Esophagus muscularis mucosa (tissue), 4 donors: Measurements from ENCODE around the gene IGFBP2. TPM values are rescaled to one million over a fixed set of nuclear protein-coding genes. Genes with fewer than 3 reads are reported as not detected.

Experiments used
- DNase-seq: peaks from one replicate; pipeline ENCODE4 v3.0.0-alpha.2; 2017; ENCODE audit errors: extremely low spot score
- H3K27ac ChIP-seq, 4 donors: fragments of 200-600 bp; sonication (generic); replicated peaks in 1 of 4; 1 replicate in 3 of 4; 2 replicates in 1 of 4; pipeline ENCODE4 v1.5.1; 2016 to 2019; ENCODE audit warnings: mild to moderate bottlenecking in 1 of 4
- H3K27me3 ChIP-seq, 4 donors: fragments of 200-600 bp; sonication (generic); one replicate each; pipeline versions ENCODE4 v1.5.1 to v1.6.0; 2016 to 2019
- H3K36me3 ChIP-seq, 4 donors: fragments of 200-600 bp; sonication (generic); one replicate each; pipeline ENCODE4 v1.5.1; 2016 to 2019
- H3K4me1 ChIP-seq, 4 donors: fragments of 200-600 bp; sonication (generic); one replicate each; pipeline ENCODE4 v1.5.1; 2016 to 2019
- H3K4me3 ChIP-seq, 4 donors: fragments of 200-600 bp; sonication (generic); 1 replicate in 2 of 4; 2 replicates in 2 of 4; pipeline ENCODE4 v1.5.1; 2016 to 2019; ENCODE audit warnings: mild to moderate bottlenecking in 4 of 4, moderate library complexity in 1 of 4
- H3K9me3 ChIP-seq, 4 donors: fragments of 200-600 bp; sonication (generic); 1 replicate in 3 of 4; 2 replicates in 1 of 4; pipeline ENCODE4 v1.5.1; 2016 to 2019
- EP300 ChIP-seq: sonication (generic); formaldehyde crosslinking; IDR thresholded peaks from one replicate; pipeline ENCODE4 v1.6.1; 2017; ENCODE audit warnings: antibody characterized with exemption
- POLR2A ChIP-seq: fragments of 450-650 bp; IDR thresholded peaks from one replicate; pipeline ENCODE4 v1.6.1; 2017; ENCODE audit warnings: antibody characterized with exemption, moderate library complexity, mild to moderate bottlenecking, low read depth
- POLR2AphosphoS5 ChIP-seq, 2 donors: sonication (generic); formaldehyde crosslinking; IDR thresholded peaks; one replicate each; pipeline ENCODE4 v1.6.1; 2017; ENCODE audit warnings: antibody characterized with exemption in 2 of 2
- WGBS: methylation state at CpG from one replicate; pipeline ENCODE4 v1.1.5; 2018; 5-methylcytosine and 5-hydroxymethylcytosine counted together
- intact Hi-C: fragments of 100-400 bp; cut with DNase I; formaldehyde crosslinking; loops from one replicate; pipeline ENCODE4 v1.15.1; 2023
- total RNA-seq, 4 donors: library from RNA; depleted of rRNA; stranded (reverse); fragments of >200 nt; gene quantifications; one replicate each; pipeline versions ENCODE4 v1.1.0 to v1.2.1, GENCODE V29; 2016
- TF ChIP-seq, protein P1 (sequence below), 3 experiments: fragments of 200-600 bp in 2 of 3; fragments of 450-650 bp in 1 of 3; sonication (generic) in 2 of 3; IDR thresholded peaks; one replicate each; pipeline ENCODE4 v1.5.1; 2017 to 2019; ENCODE audit warnings: antibody characterized with exemption in 3 of 3, mild to moderate bottlenecking in 2 of 3, moderate library complexity in 1 of 3

IGFBP2 gene
- total RNA-seq, 4 donors from 2014 or later = 188 to 446 (median 280) TPM

DNA sequence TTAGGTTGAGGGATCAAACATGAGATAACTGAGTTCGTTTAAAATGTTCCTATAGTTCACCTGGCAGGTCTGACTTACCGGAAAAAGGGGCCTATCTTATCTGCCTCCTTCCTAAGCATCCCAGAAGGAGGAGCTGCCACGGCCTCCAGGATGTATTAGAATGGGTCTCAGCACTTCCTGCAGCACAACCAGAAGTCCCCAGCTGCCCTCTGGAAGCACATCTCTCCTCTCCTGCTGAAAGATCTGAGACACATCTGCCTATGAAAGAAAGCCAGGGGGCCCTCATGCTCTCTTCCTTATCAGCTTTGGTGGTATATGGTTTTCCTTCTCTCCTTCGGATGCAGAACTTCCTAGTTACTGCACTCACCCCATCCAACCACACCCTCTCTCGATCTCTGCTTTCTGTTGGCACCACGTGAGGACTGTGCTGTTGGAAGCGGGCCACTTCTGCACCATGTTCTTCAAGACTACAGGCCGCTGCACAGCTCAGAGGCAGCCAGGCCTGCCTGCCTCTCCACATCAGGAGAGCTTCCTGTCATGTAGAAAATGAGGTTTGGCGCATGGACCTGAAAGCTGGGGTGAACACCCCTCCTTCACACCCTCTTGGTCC is 55.6 kb downstream of the IGFBP2 start:
- H3K36me3 ChIP-seq = peaks cover 0 to 30% (median 0%) of the 10 kb centered on the region in 4 donors
- 51% methylated on average over 9 of the region's 9 CpGs for WGBS
- peaks cover 0 to 6% (median 0%) of the 10 kb centered on the region in 4 donors for H3K27me3 ChIP-seq
- TF ChIP-seq POLR2AphosphoS5 (IDR thresholded peaks at IDR 0.05) (peak; percentile 45 to 58), POLR2A (no peak), EP300 (no peak)
- TF ChIP-seq, protein P1, sequence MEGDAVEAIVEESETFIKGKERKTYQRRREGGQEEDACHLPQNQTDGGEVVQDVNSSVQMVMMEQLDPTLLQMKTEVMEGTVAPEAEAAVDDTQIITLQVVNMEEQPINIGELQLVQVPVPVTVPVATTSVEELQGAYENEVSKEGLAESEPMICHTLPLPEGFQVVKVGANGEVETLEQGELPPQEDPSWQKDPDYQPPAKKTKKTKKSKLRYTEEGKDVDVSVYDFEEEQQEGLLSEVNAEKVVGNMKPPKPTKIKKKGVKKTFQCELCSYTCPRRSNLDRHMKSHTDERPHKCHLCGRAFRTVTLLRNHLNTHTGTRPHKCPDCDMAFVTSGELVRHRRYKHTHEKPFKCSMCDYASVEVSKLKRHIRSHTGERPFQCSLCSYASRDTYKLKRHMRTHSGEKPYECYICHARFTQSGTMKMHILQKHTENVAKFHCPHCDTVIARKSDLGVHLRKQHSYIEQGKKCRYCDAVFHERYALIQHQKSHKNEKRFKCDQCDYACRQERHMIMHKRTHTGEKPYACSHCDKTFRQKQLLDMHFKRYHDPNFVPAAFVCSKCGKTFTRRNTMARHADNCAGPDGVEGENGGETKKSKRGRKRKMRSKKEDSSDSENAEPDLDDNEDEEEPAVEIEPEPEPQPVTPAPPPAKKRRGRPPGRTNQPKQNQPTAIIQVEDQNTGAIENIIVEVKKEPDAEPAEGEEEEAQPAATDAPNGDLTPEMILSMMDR (IDR thresholded peaks at IDR 0.05) = peak in 1 of 3 experiments; percentile 10
- intact Hi-C loops = loop anchor here (10.0 kb wide), 1 partner anchor 646 kb away; no protein-coding TSS in a partner anchor
- DNase-seq = no peak
- H3K4me1 ChIP-seq = peaks cover 47 to 100% (median 94%) of the 10 kb centered on the region in 4 donors
- H3K9me3 ChIP-seq = no peaks in the 10 kb centered on the region
- H3K4me3 ChIP-seq = peak overlapping the region in 2 of 4 donors; percentile 21 to 77
- H3K27ac ChIP-seq = peak overlapping the region; percentile 84 to 94 (median 88)

DNA sequence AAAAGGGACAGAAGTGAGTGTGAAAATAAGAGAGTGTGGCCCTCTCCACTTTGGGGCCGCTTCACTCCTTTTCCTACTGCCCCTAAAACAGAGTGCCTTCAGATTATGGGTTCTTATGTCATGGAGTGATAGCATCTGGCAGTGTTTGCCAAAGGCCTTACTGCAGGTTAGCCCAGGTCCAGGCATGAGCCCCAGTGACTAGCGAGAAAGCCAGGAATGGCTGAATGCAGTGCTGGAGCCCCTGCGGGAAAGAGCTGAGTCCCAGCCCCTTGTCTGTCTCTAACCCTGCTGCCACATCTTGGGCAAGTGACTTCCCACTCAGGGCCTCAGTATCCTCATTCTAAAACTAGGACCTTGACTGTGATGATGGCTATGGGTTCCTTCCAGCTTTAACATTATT is 56.2 kb downstream of the IGFBP2 start:
- peaks cover 0 to 2% (median 0%) of the 10 kb centered on the region in 4 donors for H3K9me3 ChIP-seq
- no peak for DNase-seq
- intact Hi-C loops = loop anchor here (10.0 kb wide), 1 partner anchor 645 kb away; no protein-coding TSS in a partner anchor
- H3K4me1 ChIP-seq = peaks cover 48 to 100% (median 94%) of the 10 kb centered on the region in 4 donors
- TF ChIP-seq, protein P1 (IDR thresholded peaks at IDR 0.05) = no peak
- no peak for TF ChIP-seq EP300
- TF ChIP-seq POLR2A = no peak
- no peak for TF ChIP-seq POLR2AphosphoS5 (IDR thresholded peaks at IDR 0.05)
- H3K36me3 ChIP-seq = peaks cover 0 to 30% (median 0%) of the 10 kb centered on the region in 4 donors
- WGBS = 80% methylated on average over 3 of the region's 3 CpGs
- H3K27me3 ChIP-seq = peaks cover 0 to 8% (median 0%) of the 10 kb centered on the region in 4 donors
- peak overlapping the region; percentile 84 to 94 (median 88) for H3K27ac ChIP-seq
- peak overlapping the region in 2 of 4 donors; percentile 21 to 77 for H3K4me3 ChIP-seq

DNA sequence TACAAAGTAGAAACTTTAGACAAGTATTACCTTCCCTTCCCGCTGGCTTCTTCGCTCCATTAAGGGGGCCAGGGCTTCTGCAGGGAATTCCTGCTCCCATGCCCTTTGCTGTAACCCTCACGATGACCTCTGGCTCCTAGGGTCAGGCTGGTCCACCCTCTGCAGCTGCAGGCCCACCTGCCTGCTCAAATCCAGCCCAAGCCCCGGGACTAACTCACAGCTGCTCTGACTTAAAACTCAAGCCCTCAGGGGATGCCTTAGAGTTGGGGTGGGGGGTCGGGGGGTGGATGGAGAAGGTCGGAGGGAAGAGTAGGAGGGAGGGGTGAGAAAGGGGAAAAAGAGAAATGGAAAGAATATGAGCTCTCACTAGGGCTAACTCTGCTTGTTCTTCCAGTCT is 57.2 kb downstream of the IGFBP2 start:
- Histone ChIP-seq H3K9me3 (peaks cover 0 to 3% (median 0%) of the 10 kb centered on the region in 4 donors), H3K27ac (peak overlapping the region; percentile 84 to 94 (median 88)), H3K4me1 (peaks cover 52 to 100% (median 94%) of the 10 kb centered on the region in 4 donors), H3K27me3 (peaks cover 0 to 12% (median 0%) of the 10 kb centered on the region in 4 donors), H3K36me3 (peaks cover 0 to 27% (median 0%) of the 10 kb centered on the region in 4 donors), H3K4me3 (peak overlapping the region; percentile 70 to 77 (median 74))
- no peak for DNase-seq
- intact Hi-C loops = loop anchor here (5.0 to 10.0 kb wide), 4 partner anchors 564 to 1022 kb away; no protein-coding TSS in a partner anchor
- TF ChIP-seq POLR2A = no peak
- WGBS = 28% methylated on average over 6 of the region's 6 CpGs

DNA sequence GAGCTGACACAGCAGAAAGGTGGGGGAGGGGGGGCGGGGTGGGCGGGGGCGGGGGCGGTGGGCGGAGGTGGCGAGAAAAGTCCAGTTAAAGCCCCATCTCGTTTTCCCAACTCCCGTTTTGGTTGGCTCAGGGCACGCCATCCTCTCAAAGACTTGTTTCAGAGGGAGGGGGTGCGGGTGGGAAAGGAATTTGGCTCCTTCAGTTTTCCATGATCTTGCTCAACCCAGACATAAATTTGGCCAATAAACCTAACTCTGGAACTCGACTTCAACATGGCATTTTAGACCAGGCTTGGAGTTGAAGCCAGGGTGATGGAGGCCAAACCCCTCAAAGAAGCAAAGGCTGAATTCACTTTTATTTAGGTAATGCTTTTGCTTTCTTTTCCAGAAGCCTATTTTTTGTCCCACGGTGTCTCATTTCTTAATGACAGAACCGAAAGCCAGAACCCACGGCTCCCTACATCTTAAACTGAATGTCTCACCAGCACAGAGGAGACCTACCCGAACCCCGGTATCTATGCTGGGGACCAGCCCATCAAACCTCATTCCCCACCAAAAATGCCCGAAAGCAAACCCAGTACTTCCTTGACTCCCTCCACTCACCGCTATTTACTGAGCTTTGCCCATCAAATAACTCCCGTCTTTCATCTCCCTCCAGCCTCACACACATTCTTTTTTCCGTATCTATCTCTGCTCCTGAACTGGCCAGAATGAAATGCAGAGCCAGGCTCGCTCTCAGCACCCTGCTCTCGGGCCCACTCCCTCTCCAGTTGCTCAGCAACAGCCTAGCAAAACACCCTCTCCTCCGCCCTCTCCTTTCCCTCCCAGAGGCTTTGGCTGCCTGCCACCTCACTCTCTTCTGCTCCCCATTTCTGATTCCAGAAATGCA is 57.9 kb downstream of the IGFBP2 start:
- peaks cover 58 to 100% (median 94%) of the 10 kb centered on the region in 4 donors for H3K4me1 ChIP-seq
- peak overlapping the region; percentile 70 to 77 (median 74) for H3K4me3 ChIP-seq
- no peak for TF ChIP-seq EP300
- peak; percentile 60 to 84 for TF ChIP-seq POLR2AphosphoS5 (IDR thresholded peaks at IDR 0.05)
- TF ChIP-seq POLR2A = no peak
- TF ChIP-seq, protein P1 (IDR thresholded peaks at IDR 0.05) = no peak
- H3K27me3 ChIP-seq = peaks cover 0 to 12% (median 0%) of the 10 kb centered on the region in 4 donors
- WGBS = 7% methylated on average over 18 of the region's 23 CpGs
- H3K27ac ChIP-seq = peak overlapping the region; percentile 84 to 94 (median 88)
- DNase-seq = no peak
- intact Hi-C loops = loop anchor here (5.0 to 10.0 kb wide), 4 partner anchors 564 to 1021 kb away; no protein-coding TSS in a partner anchor
- peaks cover 0 to 21% (median 0%) of the 10 kb centered on the region in 4 donors for H3K36me3 ChIP-seq
- H3K9me3 ChIP-seq = peaks cover 0 to 3% (median 0%) of the 10 kb centered on the region in 4 donors
